H1 (cell line): ENCODE results near the gene RAD51B. TPM values are rescaled to one million over a fixed set of nuclear protein-coding genes. Genes with fewer than 3 reads are reported as not detected.

Experiments used
- CHD1 ChIP-seq: IDR thresholded peaks from 2 replicates; pipeline ENCODE4 v1.6.1; 2012; ENCODE audit warnings: low read depth, low read length, improper control_type of control experiment
- CTBP2 ChIP-seq: IDR thresholded peaks from 2 replicates; pipeline ENCODE4 v1.7.0; 2011; ENCODE audit warnings: borderline replicate concordance, mild to moderate bottlenecking, moderate library complexity, mixed read lengths, low read length; ENCODE audit not compliant: insufficient read depth, insufficient read length
- E2F6 ChIP-seq: IDR thresholded peaks from 2 replicates; pipeline ENCODE4 v1.6.1; 2012; ENCODE audit warnings: inconsistent platforms
- JUND ChIP-seq: IDR thresholded peaks from 2 replicates; pipeline ENCODE4 v1.6.1; 2011; ENCODE audit warnings: mild to moderate bottlenecking, improper control_type of control experiment, low read length
- POLR2A ChIP-seq, 2 experiments: IDR thresholded peaks; 1 replicate in 1 of 2; 2 replicates in 1 of 2; pipeline ENCODE4 v1.6.1; 2011; ENCODE audit warnings: low read depth in 2 of 2, low read length in 2 of 2, mild to moderate bottlenecking in 2 of 2; ENCODE audit errors: control extremely low read depth in 1 of 2
- RNF2 ChIP-seq: fragments of 200-900, 300-1000 bp; sonication (generic); IDR thresholded peaks from 2 replicates; pipeline ENCODE4 v1.7.1; 2016; ENCODE audit warnings: borderline replicate concordance, low read depth, mild to moderate bottlenecking, antibody characterized with exemption, low read length; ENCODE audit not compliant: poor library complexity, severe bottlenecking; ENCODE audit errors: missing control alignments
- SAP30 ChIP-seq: fragments of 300-600 bp; sonication (generic); IDR thresholded peaks from 2 replicates; pipeline ENCODE4 v1.7.1; 2012; ENCODE audit warnings: low read length, moderate library complexity, mild to moderate bottlenecking, inconsistent platforms; ENCODE audit not compliant: insufficient read depth, insufficient replicate concordance
- SP2 ChIP-seq: IDR thresholded peaks from 2 replicates; pipeline ENCODE4 v1.6.1; 2012; ENCODE audit warnings: mild to moderate bottlenecking, low read length, inconsistent platforms
- TEAD4 ChIP-seq: IDR thresholded peaks from 2 replicates; pipeline ENCODE4 v1.6.1; 2012; ENCODE audit warnings: low read depth, low read length, inconsistent platforms, mixed read lengths
- polyA plus RNA-seq, 7 experiments: library from polyadenylated mRNA; depleted of rRNA in 3 of 7; stranded (reverse) in 5 of 7; unstranded in 2 of 7; fragments of >200 nt in 5 of 7; fragments of 200-250 nt in 2 of 7; gene quantifications; 1 replicate in 5 of 7; 2 replicates in 1 of 7; 4 replicates in 1 of 7; pipeline versions ENCODE4 v1.2.1 to v1.2.3, GENCODE V29; 2011 to 2013; ENCODE audit warnings: missing spikeins in 2 of 7, mixed read lengths in 2 of 7
- total RNA-seq: library from RNA; stranded (reverse); fragmentation: NEBNext Ultra II Directional; extraction: Animal tissue kit (Norgen Biotek cat#: 25700); gene quantifications from 2 replicates; pipeline ENCODE4 v1.2.1, GENCODE V29; 2021
- TF ChIP-seq, protein P1 (sequence below), 3 experiments: IDR thresholded peaks; 1 replicate in 2 of 3; 2 replicates in 1 of 3; pipeline versions ENCODE4 v1.5.1 to v1.6.1; 2011; ENCODE audit warnings: low read length in 3 of 3, mild to moderate bottlenecking in 3 of 3, inconsistent platforms in 2 of 3, low read depth in 1 of 3, moderate library complexity in 1 of 3; ENCODE audit not compliant: insufficient read depth in 1 of 3; ENCODE audit errors: control extremely low read depth in 1 of 3

Gene RAD51B
- total and polyA plus RNA-seq, 2 of the 8 experiments (the other 6 are each of a cell fraction or from before 2014, with no cell fraction given), result 3.9 to 14.9 TPM

- TF ChIP-seq E2F6, result no peak
- no peak for TF ChIP-seq RNF2
- TF ChIP-seq, protein P1, sequence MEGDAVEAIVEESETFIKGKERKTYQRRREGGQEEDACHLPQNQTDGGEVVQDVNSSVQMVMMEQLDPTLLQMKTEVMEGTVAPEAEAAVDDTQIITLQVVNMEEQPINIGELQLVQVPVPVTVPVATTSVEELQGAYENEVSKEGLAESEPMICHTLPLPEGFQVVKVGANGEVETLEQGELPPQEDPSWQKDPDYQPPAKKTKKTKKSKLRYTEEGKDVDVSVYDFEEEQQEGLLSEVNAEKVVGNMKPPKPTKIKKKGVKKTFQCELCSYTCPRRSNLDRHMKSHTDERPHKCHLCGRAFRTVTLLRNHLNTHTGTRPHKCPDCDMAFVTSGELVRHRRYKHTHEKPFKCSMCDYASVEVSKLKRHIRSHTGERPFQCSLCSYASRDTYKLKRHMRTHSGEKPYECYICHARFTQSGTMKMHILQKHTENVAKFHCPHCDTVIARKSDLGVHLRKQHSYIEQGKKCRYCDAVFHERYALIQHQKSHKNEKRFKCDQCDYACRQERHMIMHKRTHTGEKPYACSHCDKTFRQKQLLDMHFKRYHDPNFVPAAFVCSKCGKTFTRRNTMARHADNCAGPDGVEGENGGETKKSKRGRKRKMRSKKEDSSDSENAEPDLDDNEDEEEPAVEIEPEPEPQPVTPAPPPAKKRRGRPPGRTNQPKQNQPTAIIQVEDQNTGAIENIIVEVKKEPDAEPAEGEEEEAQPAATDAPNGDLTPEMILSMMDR (IDR thresholded peaks at IDR 0.05; ENCODE audit: control extremely low read depth in 1 of 3, insufficient read depth in 1 of 3, low read depth in 1 of 3, low read length in 3 of 3), result no peak
- TF ChIP-seq SP2, result no peak
- TF ChIP-seq CTBP2, result no peak
- no peak for TF ChIP-seq CHD1
- no peak for TF ChIP-seq POLR2A (IDR thresholded peaks at IDR 0.05; ENCODE audit: control extremely low read depth in 1 of 2, low read depth in 2 of 2, low read length in 2 of 2)
- no peak for TF ChIP-seq JUND
- no peak for TF ChIP-seq TEAD4
- no peak for TF ChIP-seq SAP30
Measured at GRCh38 chr14:68015356-68016254, 196.0 kb downstream of the RAD51B start (continued).
